GM18502 (cell line): ENCODE data around the gene MBD4.

Experiments
- ATAC-seq: cut with Tn5 transposase; IDR thresholded peaks from one replicate; pipeline ENCODE4 v1.9.1; 2021; ENCODE audit warnings: mild to moderate bottlenecking; ENCODE audit not compliant: unreplicated experiment, poor library complexity

The MBD4 gene

DNA sequence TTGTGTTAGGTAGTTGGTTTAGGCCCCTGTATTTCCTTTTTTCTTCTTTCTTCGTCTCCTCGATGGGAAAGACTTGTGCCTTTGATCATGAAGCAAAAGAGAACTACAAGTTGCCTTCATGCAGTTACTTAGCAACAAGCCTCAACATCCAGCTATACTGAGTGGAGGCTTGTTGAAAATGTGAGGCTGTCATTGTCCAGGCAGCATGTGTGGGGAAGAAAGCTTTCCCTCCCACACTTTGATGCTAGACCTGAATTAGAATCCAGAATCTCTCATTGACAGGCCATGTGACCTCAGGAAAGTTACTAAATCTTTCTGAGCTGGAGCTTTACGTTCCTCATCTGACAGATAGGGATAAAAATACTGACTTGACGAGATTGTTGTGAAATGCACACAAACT is 24.0 kb upstream of the MBD4 start:
- no peak for ATAC-seq

DNA sequence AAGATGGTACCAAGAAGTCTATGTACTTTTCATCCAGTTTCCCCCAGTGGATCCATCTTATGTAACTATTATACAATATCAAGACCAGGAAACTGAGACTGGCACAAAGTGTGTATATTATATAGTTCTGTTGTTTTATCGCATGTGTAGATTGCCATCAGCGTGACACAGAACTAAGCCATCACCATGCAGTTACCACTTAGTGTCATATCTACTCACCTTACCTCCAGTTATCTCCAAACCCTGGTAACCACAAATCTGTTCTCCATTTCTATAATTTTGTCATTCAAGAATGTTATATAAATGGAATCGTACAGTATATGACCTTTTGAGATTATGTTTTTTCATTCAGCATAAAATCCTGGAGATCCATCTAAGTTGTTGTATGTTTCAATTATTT is 23.3 kb upstream of the MBD4 start:
- no peak for ATAC-seq

DNA sequence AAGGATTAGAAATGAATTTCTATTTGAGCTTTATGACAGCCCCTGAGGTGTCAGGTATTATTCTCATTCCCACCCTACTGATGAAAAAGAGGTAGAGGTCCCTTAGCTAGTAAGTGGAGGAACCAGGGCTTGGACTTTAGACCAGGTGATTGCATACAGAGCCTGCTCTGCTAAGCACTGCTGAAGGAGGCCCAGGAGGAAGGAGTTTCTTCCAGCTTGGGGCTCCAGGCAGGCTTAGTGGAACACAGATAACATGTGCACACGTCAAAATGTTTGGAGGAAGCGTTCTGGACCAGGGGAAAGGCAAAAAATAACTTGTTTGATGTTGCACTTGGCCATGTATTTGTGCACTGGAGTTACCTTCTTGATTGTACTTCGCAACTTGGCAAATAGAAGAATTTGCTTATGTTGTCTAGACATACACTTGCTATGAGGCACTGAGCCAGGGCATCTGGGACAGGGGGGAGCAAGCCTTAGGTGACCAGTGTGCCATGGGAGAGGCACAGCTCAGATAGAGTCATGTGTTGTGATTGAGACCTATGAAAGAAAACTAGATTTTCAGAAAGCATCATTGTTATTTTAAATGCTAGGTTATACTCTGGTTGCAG is 22.7 kb upstream of the MBD4 start:
- ATAC-seq = no peak

DNA sequence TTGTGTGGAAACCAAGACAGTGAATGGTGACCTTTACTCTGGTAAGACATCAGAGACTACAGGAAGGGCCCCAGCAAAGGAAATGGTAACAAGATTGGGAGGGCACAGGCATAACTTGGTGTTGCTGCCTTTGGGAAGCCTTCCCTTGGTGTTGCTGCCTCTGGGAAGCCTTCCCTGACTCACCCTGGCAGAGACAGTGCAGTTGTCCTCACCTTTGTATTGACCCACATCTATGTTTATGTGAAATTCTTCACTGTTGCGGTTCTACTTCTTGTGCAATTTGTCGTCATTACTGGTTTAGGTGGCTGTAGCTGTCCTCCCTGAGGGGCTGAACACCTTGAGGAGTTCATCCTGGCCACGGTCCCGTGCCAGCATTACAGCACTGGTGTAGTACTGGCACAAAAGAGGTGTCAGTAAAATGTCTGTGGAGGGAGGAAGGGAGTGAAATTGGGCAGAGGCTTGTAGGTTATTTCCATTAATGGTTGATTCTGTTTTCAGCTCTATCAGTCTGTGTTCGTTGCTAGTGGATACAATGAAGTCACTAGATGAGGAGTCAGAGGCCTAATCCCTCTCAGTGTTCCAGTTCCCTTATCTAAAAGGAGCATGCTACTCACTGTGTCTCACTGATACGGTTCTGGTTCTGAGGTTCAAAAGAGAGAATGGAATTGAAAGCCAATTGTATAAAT is 21.9 kb upstream of the MBD4 start:
- no peak for ATAC-seq

- ATAC-seq = no peak
Observed at GRCh38 chr3:129461022-129461421, 21.3 kb upstream of the MBD4 start.

DNA sequence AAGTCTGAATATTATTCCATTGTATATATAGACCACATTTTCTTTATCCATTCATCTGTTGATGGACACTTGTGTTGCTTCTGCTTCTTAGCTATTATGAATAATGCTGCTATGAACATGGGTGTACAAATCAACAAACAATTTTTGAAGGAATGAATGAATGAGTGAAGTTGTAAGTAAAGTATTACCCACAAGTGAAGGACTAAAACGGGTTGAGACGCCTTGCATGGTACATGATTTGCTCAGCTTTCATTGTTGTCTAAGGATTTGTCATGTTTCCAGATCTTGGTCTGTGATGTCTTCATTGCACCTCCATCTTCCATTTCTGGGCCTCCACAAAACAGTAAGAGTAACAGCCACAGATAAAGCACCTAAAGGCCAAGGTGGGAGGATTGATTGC is 20.8 kb upstream of the MBD4 start:
- ATAC-seq = no peak

- no peak for ATAC-seq
Observed at GRCh38 chr3:129460155-129460554, 20.4 kb upstream of the MBD4 start.

- no peak for ATAC-seq
Observed at GRCh38 chr3:129453732-129454131, 14.0 kb upstream of the MBD4 start.

DNA sequence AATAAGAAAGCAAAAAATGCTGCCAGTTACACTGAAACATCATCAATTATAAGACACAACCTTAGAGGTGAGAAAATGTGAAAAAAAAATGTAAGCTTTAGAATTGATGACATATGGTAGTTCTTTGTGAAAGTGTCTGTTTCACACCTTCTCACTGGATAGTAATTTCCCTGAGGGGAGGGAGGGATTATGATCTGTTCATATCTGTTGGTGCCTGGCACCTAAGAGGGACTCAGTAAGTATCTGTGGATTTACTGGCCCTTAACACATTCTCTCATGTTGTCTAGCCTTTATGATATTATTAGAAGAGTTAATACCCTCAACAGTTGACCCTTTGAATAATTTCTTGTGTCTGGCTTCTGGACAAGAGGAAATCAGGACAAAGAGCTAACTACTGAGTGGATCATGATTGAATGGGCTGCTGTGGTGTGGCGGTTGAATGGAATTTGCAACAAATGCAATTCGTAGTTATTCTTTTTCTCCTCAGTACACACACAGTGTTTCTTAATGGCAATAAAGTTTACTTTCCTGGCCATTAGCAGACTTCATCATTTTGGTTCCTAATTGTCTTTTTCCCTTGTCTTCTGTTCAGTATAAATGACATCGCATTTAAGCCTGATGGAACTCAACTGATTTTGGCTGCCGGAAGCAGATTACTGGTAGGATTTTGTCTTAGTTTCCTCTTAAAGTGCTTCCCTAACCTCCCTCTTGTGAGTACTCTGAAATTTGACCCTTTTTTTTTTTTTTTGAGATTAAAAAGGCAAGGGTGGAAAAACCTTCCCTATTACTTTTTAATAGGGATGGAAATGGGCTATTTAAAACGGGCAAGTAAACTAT is 9.7 kb upstream of the MBD4 start:
- ATAC-seq = no peak

DNA sequence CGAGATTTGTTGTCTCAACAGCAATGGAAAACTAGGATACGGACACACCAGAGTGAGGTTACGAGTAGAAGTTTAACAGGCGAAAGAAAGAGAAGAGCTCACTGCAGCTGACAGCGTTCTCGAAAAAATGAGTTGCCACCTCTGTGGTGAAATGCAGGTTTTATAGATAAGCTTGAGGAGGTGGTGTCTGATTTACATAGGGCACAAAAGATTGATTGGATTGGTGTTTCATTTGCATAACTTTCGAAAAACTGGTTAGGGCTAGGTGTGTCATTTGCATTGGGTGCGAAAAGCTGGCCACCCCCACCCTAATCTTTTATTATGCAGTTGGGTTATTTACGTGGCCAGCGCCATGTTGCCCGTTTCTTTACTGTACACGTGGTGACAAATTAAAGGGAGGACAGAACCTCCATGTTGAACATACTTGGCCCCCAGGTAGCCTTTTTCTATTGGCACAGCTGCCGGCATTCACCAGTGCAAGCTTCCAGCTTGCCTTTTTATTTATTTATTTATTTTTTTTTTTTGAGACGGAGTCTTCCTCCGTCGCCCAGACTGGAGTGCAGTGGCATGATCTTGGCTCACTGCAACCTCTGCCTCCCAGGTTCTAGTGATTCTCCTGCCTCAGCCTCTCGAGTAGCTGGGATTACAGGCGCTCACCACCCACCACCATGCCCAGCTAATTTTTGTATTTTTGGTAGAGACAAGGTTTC is 8.6 kb upstream of the MBD4 start:
- no peak for ATAC-seq

DNA sequence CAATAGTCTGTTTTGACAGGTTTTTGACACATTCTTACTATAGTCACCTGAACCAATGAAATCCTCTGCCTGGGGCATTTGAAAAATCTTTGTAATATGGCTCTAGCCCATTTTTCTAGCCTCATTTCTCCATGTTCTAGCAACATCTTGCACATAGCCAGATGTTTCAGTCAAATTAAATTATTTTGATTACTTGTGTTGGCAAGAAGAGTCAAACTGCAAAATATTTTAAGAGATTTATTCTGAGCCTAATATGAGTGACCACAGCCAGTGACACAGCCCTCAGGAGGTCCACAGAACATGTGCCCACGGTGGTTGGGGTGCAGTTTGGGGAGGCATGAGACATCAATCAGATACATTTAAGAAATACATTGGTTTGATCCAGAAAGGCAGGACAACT is 7.2 kb upstream of the MBD4 start:
- no peak for ATAC-seq

GRCh38 chr3:129445471-129445870 is 5.7 kb upstream of the MBD4 start:
- ATAC-seq = no peak

DNA sequence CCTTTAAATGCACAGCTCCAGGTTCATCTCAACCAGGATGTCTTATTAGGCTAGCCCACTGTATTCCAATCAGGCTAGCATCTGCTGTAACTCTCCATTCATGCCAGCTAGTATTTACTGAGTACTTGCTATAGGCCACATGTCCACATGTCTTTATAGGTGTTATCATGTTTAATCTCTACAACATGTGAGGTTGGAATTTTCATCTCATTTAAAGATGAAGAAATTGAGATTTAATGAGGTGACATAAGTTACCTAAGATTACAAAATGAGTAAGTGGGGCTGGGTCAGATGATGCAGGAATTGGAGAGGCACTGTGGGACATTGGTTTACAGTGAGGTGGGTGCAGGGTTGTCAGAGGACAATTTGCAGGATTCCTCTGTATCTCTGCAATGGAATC is 3.2 kb upstream of the MBD4 start:
- no peak for ATAC-seq

DNA sequence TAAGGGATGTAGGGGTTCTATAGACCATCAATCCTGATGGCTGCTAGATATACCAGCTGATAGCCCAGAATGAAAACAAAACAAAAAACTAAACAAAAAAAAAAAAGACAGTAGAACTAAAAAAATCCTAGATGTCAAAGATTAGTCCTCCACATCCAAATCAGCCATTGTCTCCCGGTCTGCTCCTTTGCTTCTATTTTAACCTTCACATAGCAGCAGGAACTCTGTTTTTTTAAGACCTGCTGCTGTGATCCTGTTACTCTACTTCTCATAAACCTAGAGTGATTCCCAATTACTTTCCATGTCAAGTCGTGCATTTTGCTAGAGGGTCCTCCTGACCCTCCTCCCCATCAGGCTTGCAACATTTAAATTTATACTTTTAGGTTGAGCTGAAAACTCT is 2.7 kb upstream of the MBD4 start:
- no peak for ATAC-seq

DNA sequence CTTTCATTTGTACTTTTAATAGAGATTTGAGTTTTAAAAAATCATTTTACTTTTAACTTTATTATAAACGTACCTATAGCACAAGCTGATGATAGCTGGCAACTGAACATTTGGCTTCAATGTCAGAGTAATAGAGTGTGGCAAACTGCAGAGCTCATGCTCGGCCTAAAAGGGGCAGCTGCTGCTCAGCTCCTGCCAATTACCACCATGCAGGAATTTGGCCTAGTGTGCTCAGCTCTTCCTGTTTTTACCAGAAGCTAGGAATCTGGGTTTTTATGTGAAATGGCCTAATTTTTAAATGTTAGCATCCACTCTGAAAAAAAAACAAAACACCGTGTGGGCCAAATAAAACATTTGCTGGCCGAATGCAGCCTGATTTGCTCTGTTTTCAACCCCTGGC is 2.0 kb upstream of the MBD4 start:
- ATAC-seq = no peak

- no peak for ATAC-seq
Observed at GRCh38 chr3:129441215-129441614, 1.5 kb upstream of the MBD4 start.

DNA sequence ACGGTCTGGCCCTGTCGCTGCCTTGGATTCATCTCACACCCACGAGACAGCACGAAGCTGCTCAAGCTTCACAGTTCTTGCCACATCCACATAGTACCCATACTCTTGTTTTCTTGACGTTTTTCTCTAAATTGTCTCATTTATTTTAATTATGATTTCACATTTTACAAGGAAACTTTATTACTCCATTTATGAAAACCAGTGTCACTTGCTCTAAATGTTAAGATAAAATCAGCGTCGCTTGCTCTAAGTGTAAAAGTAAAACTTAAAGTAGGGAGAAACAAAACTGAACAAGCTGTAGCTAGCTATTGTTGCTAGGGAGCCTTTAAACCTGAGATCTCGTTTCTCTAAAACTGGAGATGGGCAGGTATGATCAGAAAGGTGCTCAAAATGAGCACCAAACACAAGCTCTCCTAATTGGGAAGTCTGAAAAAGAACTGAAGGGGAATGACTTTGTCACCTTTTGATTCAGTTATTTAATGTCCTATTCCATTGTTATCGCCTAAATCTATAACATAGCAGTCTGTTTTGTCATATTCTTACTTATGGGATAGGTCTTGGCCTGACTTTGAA is 956 bp upstream of the MBD4 start:
- ATAC-seq = no peak

DNA sequence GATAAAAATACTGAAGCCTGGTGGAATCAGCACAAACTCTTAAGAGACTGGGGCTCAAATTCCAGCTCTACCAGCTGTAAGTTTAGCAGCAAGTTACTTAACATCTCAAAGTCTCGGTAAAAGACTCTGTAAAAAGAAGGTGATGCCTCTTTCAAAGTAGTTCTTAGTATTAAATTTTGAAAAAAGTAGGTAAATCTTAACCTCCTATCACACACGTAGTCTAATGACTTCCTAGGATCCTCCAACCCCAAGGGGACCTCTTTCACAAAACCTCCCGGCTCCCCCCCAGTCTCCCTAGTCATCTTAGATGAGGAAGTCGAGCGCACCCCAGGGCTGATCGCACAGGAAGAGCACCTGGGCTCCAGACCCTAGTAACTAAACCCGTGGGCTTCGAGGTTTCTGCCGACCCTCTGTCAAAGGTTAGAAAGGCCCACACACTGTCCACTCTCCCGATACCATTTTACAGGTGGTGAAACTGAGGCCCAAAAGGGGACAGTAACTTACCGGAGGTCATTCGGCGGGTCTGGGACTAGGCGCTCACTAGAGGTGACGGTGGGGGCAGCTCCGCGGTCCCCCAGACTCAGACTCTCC is 427 bp downstream of the MBD4 start:
- ATAC-seq = peak; percentile 21

DNA sequence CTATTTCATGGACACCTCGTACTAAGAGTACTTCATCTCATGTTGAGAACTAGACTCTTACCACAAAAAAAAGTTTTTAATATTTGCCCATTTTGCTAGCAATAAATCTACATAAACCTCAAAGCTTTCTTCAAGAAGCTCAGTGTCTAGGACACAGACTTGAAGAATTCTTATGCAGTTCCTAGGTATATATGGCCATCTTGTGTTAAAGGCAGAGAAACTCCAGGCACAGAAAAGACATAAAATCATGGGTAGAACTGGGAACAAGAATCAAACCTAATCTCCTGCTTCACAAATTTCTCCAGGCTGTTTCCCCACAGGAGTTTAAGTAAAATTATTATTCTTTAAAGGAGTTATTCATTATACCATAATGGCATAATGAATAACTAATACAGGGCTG is 4.4 kb downstream of the MBD4 start:
- no peak for ATAC-seq

DNA sequence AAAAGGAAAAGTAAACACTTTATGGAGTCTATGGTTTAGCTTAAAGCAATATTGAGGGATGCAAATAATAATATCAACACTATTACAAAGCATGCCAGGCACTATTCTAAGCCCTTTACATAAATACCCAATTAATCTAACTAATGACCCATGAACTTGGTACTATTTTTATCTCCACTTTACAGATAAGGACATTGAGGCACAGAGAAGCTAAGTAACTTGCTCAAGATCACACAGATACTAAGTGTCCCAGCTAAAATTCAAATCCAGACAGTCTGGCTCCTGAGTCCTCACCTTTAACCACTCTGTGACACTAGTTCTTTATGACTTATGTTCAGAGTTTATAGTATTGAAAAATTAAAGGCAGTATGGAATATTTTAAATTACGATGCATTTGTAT is 5.6 kb downstream of the MBD4 start:
- ATAC-seq = no peak
